K562 (cell line): ENCODE results near the gene C3orf70. TPM values are rescaled to one million over a fixed set of nuclear protein-coding genes. Genes with fewer than 3 reads are reported as not detected.

Source experiments
- ATAC-seq: fragments of 200-7000 bp; cut with Tn5 transposase; 3 replicates; pipeline ENCODE4 v1.9.1; 2020; ENCODE audit warnings: moderate library complexity
- BruUV-seq: library from RNA; stranded (reverse); fragments of 400-500 nt; replicated peaks from 2 replicates; lab custom pipeline; 2021; lab: Mats Ljungman, UMichigan
- CTCF ChIA-PET: fragments of 300-600 bp; formaldehyde crosslinking; extraction: SDS; loops from one replicate; lab custom pipeline; 2021; ENCODE audit warnings: low intra/inter-chr PET ratio; lab: Yijun Ruan, JAX
- POLR2A ChIA-PET: fragments of 300-600, 350-650 bp; sonication (Branson Sonifier 250); formaldehyde crosslinking; extraction: SDS; loops from one replicate; lab custom pipeline; 2021; ENCODE audit warnings: antibody characterized with exemption, inconsistent platforms; lab: Yijun Ruan, JAX
- DNase-seq, 4 experiments: peaks; one replicate each; pipeline versions ENCODE4 v3.0.0 to v3.0.0-alpha.2; 2011 to 2018; ENCODE audit warnings: low spot score in 3 of 4, mixed read lengths in 3 of 4; ENCODE audit errors: extremely low read depth in 1 of 4
- FAIRE-seq: peaks from 2 replicates; lab custom pipeline; 2011; peaks lifted over from hg19 to GRCh38; lab: Jason Lieb, UNC
- H2AFZ ChIP-seq: 2 replicates; pipeline ENCODE4 v1.6.0; 2011; ENCODE audit warnings: low read depth, low read length, control low read depth, inconsistent platforms
- H3K27ac ChIP-seq: fragments of 200-600 bp; 3 replicates; pipeline ENCODE4 v1.8.0; 2011; ENCODE audit warnings: low read depth, mild to moderate bottlenecking, control low read depth, inconsistent platforms, low read length, moderate library complexity, mixed read lengths; ENCODE audit errors: extremely low read depth
- H3K27me3 ChIP-seq, 2 experiments: fragments of 300-600 bp in 1 of 2; 2 replicates in 1 of 2; 3 replicates in 1 of 2; pipeline versions ENCODE4 v1.6.0 to v1.8.0; 2011; ENCODE audit warnings: inconsistent platforms in 2 of 2, low read length in 2 of 2, mild to moderate bottlenecking in 1 of 2, mixed read lengths in 1 of 2, moderate library complexity in 1 of 2; ENCODE audit not compliant: control insufficient read depth in 2 of 2, insufficient read depth in 2 of 2
- H3K36me3 ChIP-seq: fragments of 300-600 bp; 3 replicates; pipeline ENCODE4 v1.8.0; 2011; ENCODE audit warnings: mild to moderate bottlenecking, low read length, inconsistent platforms; ENCODE audit not compliant: control insufficient read depth, insufficient read depth
- H3K4me1 ChIP-seq, 2 experiments: fragments of 200-600 bp in 1 of 2; replicated peaks in 1 of 2; 2 replicates in 1 of 2; 3 replicates in 1 of 2; pipeline versions ENCODE4 v1.5.1 to v1.8.0; 2011; ENCODE audit warnings: inconsistent platforms in 2 of 2, low read length in 2 of 2, mild to moderate bottlenecking in 1 of 2, mixed read lengths in 1 of 2, moderate library complexity in 1 of 2; ENCODE audit not compliant: control insufficient read depth in 2 of 2, insufficient read depth in 2 of 2
- H3K4me2 ChIP-seq: 2 replicates; pipeline ENCODE4 v1.6.1; 2011; ENCODE audit warnings: low read length, control low read depth, inconsistent platforms, mixed read lengths; ENCODE audit not compliant: insufficient read depth
- H3K4me3 ChIP-seq: fragments of 200-600 bp; sonication (generic), shearing (Covaris generic); 2 replicates; pipeline ENCODE4 v1.5.1; 2016; ENCODE audit warnings: control low read depth, inconsistent platforms
- H3K79me2 ChIP-seq: fragments of 200-600 bp; 3 replicates; pipeline ENCODE4 v1.8.0; 2011; ENCODE audit warnings: low read length, inconsistent platforms; ENCODE audit not compliant: control insufficient read depth, insufficient read depth
- H3K9ac ChIP-seq, 2 experiments: 2 replicates each; pipeline versions ENCODE4 v1.6.0 to v1.6.1; 2011; ENCODE audit warnings: low read depth in 2 of 2, low read length in 2 of 2, control low read depth in 1 of 2, inconsistent platforms in 1 of 2, mild to moderate bottlenecking in 1 of 2, mixed read lengths in 1 of 2; ENCODE audit not compliant: insufficient read depth in 1 of 2
- H3K9me1 ChIP-seq: one replicate; pipeline ENCODE4 v1.6.0; 2011; ENCODE audit warnings: inconsistent platforms, mild to moderate bottlenecking, low read length, moderate library complexity; ENCODE audit not compliant: control insufficient read depth, insufficient read depth
- H3K9me3 ChIP-seq: replicated peaks from 2 replicates; pipeline ENCODE4 v1.5.1; 2011; ENCODE audit warnings: low read depth, low read length, inconsistent platforms; ENCODE audit not compliant: control insufficient read depth, insufficient read depth
- H4K20me1 ChIP-seq: replicated peaks from 2 replicates; pipeline ENCODE4 v1.6.1; 2011; ENCODE audit warnings: low read length, inconsistent platforms, mixed read lengths; ENCODE audit not compliant: control insufficient read depth, insufficient read depth
- BRD4 ChIP-seq: fragments of 200-600 bp; sonication (generic); IDR thresholded peaks from 2 replicates; pipeline ENCODE4 v1.6.1; 2017; ENCODE audit warnings: inconsistent platforms
- CEBPB ChIP-seq: fragments of 450-650 bp; IDR thresholded peaks from 2 replicates; pipeline ENCODE4 v1.6.1; 2016; ENCODE audit warnings: missing genetic modification characterization, missing compliant biosample characterization
- CEBPG ChIP-seq, 3 experiments: fragments of 200-800 bp in 1 of 3; sonication (Bioruptor generic) in 1 of 3; sonication (generic) in 1 of 3; formaldehyde crosslinking in 1 of 3; IDR thresholded peaks in 2 of 3; conservative IDR thresholded peaks in 1 of 3; 2 replicates each; pipeline versions ENCODE4 v1.6.1 to v1.8.0; 2016 to 2022; ENCODE audit warnings: missing compliant biosample characterization in 2 of 3, missing genetic modification characterization in 2 of 3, mild to moderate bottlenecking in 1 of 3, missing genetic modification reagents in 1 of 3
- EP300 ChIP-seq: IDR thresholded peaks from 2 replicates; pipeline ENCODE4 v1.6.1; 2012; ENCODE audit warnings: low read length, improper control_type of control experiment
- PCBP1 ChIP-seq: fragments of 200-400 bp; formaldehyde crosslinking; IDR thresholded peaks from 2 replicates; pipeline ENCODE4 v1.6.1; 2018; ENCODE audit warnings: mild to moderate bottlenecking, low read depth, low read length; ENCODE audit not compliant: poor library complexity, severe bottlenecking
- ZBTB34 ChIP-seq: fragments of 250-450 bp; sonication (Bioruptor Pico); IDR thresholded peaks from 2 replicates; pipeline ENCODE4 v1.8.0; 2021; ENCODE audit warnings: mild to moderate bottlenecking, moderate library complexity
- WGBS: fragments of 100-300 bp; shearing (Covaris generic); methylation state at CpG from one replicate; pipeline ENCODE4 v1.1.6; 2016; ENCODE audit warnings: low coverage, mixed read lengths; ENCODE audit not compliant: insufficient coverage; ENCODE audit errors: missing lambda C conversion rate; 5-methylcytosine and 5-hydroxymethylcytosine counted together
- in situ Hi-C: fragments of 300-500 bp; cut with MboI; formaldehyde crosslinking; loops from 4 replicates; pipeline ENCODE4 v1.15.0; 2018; ENCODE audit warnings: inconsistent platforms, mixed read lengths
- intact Hi-C: fragments of 100-400 bp; cut with micrococcal nuclease; formaldehyde crosslinking; loops from 2 replicates; pipeline ENCODE4 v1.14.2; 2022
- polyA plus RNA-seq, 8 experiments: library from polyadenylated mRNA; depleted of rRNA in 4 of 8; stranded (reverse) in 5 of 8; unstranded in 3 of 8; fragments of >200 nt; fragmentation: Nextera tagmentation in 2 of 8; fragmentation: Illumina TruSeq in 1 of 8; extraction: Ambion mirVana in 2 of 8; extraction: Trizol in 1 of 8; gene quantifications; 2 replicates each; pipeline versions ENCODE4 v1.2.1 to v1.2.3, GENCODE V29; 2011 to 2014; ENCODE audit warnings: inconsistent platforms in 1 of 8, missing spikeins in 1 of 8
- total RNA-seq, 7 experiments: library from RNA; depleted of rRNA in 6 of 7; stranded (reverse); fragments of >200 nt in 6 of 7; fragmentation: Illumina TruSeq in 2 of 7; extraction: Trizol in 2 of 7; gene quantifications; 2 replicates each; pipeline versions ENCODE4 v1.2.1 to v1.2.3, GENCODE V29; 2011 to 2021; ENCODE audit warnings: low replicate concordance in 1 of 7

Gene C3orf70
- total and polyA plus RNA-seq, 9 of the 15 experiments (the other 6 are each of a cell fraction or from before 2014, with no cell fraction given) = 0.01 to 0.04 (median 0.03) TPM; not detected in 6

DNA sequence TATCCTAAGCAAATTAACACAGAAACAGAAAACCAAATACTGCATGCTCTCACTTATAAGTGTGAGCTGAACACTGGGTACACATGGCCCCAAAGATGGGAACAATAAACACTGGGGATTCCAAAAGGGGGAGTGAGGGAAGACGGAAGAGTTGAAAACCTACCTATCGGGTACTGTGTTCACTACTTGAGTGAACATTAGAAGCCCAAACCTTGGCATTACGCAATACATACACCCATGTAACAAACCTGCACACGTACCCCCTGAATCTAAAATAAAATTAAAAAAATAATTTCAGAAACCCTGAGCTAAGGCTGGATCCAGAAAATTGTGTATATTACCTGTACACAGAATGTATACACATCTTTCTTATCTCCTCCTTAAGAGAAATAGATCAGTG is 42.8 kb upstream of the C3orf70 start:
- no peak overlapping the region for H3K27ac ChIP-seq
- no peaks in the 10 kb centered on the region for H3K36me3 ChIP-seq
- ATAC-seq = no peak
- H3K9me3 ChIP-seq = no peaks in the 10 kb centered on the region
- DNase-seq = no peak
- WGBS = 26% methylated on average over 4 of the region's 4 CpGs
- BruUV-seq = no TSS peak
- no peaks in the 10 kb centered on the region for H4K20me1 ChIP-seq
- TF ChIP-seq CEBPB (tag) (peak; percentile 88), PCBP1 (no peak), BRD4 (no peak), EP300 (no peak), CEBPG (CRISPR knock-in tag; IDR thresholded peaks at IDR 0.05) (no peak), CEBPG (tag; conservative IDR thresholded peaks at IDR 0.05 in 1 of 2, IDR thresholded peaks at IDR 0.05 in 1 of 2) (peak; percentile 40 to 91; a peak in 2 of 4 replicates), ZBTB34 (no peak)
- no peaks in the 10 kb centered on the region for H3K79me2 ChIP-seq
- H3K4me3 ChIP-seq = no peak overlapping the region
- no peak overlapping the region for H2AFZ ChIP-seq
- in situ Hi-C loops = no loop called here
- CTCF ChIA-PET = no interaction called here
- POLR2A ChIA-PET = interaction anchor here (0.6 to 1.2 kb wide), 2 partner anchors 19 to 41 kb away, joined by 3 read pairs; no protein-coding TSS in a partner anchor
- H3K9ac ChIP-seq = no peak overlapping the region
- H3K4me2 ChIP-seq = no peak overlapping the region
- no peaks in the 10 kb centered on the region for H3K9me1 ChIP-seq
- no peak for FAIRE-seq
- H3K27me3 ChIP-seq = no peaks in the 10 kb centered on the region
- intact Hi-C loops = no loop called here
- no peaks in the 10 kb centered on the region for H3K4me1 ChIP-seq
